H9 (cell line): ENCODE measurements around the gene MILR1. TPM values are rescaled to one million over a fixed set of nuclear protein-coding genes. Genes with fewer than 3 reads are reported as not detected.

Experiments
- DNase-seq: peaks from one replicate; pipeline ENCODE4 v3.0.0-alpha.2; 2017
- H2AFZ ChIP-seq: one replicate; pipeline ENCODE4 v1.6.1; 2013; ENCODE audit warnings: mild to moderate bottlenecking, low read length, control low read depth, moderate library complexity
- H2AK5ac ChIP-seq: 2 replicates; pipeline ENCODE4 v1.6.1; 2013; ENCODE audit warnings: low read length, control low read depth, mixed read lengths; ENCODE audit not compliant: insufficient read length
- H2BK120ac ChIP-seq: one replicate; pipeline ENCODE4 v1.6.1; 2013; ENCODE audit warnings: low read depth, mild to moderate bottlenecking, low read length, control low read depth, inconsistent platforms; ENCODE audit not compliant: poor library complexity, severe bottlenecking
- H2BK12ac ChIP-seq: 2 replicates; pipeline ENCODE4 v1.6.1; 2013; ENCODE audit warnings: low read length, control low read depth, mixed read lengths, low read depth; ENCODE audit not compliant: insufficient read length
- H2BK15ac ChIP-seq: 2 replicates; pipeline ENCODE4 v1.6.1; 2013; ENCODE audit warnings: low read depth, low read length, control low read depth
- H2BK20ac ChIP-seq: one replicate; pipeline ENCODE4 v1.6.1; 2013; ENCODE audit warnings: low read depth, mild to moderate bottlenecking, low read length, control low read depth, inconsistent platforms; ENCODE audit not compliant: poor library complexity, severe bottlenecking
- H2BK5ac ChIP-seq: 2 replicates; pipeline ENCODE4 v1.6.1; 2013; ENCODE audit warnings: low read length, control low read depth, mixed read lengths; ENCODE audit not compliant: insufficient read length
- H3K14ac ChIP-seq: 2 replicates; pipeline ENCODE4 v1.6.1; 2013; ENCODE audit warnings: low read length, control low read depth; ENCODE audit not compliant: insufficient read depth
- H3K18ac ChIP-seq: 2 replicates; pipeline ENCODE4 v1.6.1; 2013; ENCODE audit warnings: low read depth, mild to moderate bottlenecking, mixed read lengths, low read length, control low read depth; ENCODE audit not compliant: insufficient read length
- H3K23ac ChIP-seq: 2 replicates; pipeline ENCODE4 v1.6.1; 2013; ENCODE audit warnings: low read length, control low read depth, mixed read lengths, low read depth; ENCODE audit not compliant: insufficient read length
- H3K23me2 ChIP-seq: 2 replicates; pipeline ENCODE4 v1.6.1; 2013; ENCODE audit warnings: low read depth, mild to moderate bottlenecking, mixed read lengths, low read length, control low read depth; ENCODE audit not compliant: insufficient read length, poor library complexity, severe bottlenecking
- H3K27ac ChIP-seq: 2 replicates; pipeline ENCODE4 v1.5.1; 2013; ENCODE audit warnings: low read length, control low read depth, mixed read lengths, low read depth; ENCODE audit not compliant: insufficient read length
- H3K27me3 ChIP-seq: 2 replicates; pipeline ENCODE4 v1.6.1; 2013; ENCODE audit warnings: low read length, control low read depth, inconsistent platforms; ENCODE audit not compliant: insufficient read depth
- H3K4ac ChIP-seq: 2 replicates; pipeline ENCODE4 v1.6.1; 2013; ENCODE audit warnings: low read depth, mild to moderate bottlenecking, control low read depth, inconsistent platforms, low read length, moderate library complexity
- H3K4me1 ChIP-seq: 2 replicates; pipeline ENCODE4 v1.6.1; 2013; ENCODE audit warnings: low read length, control low read depth, inconsistent platforms; ENCODE audit not compliant: insufficient read depth
- H3K4me2 ChIP-seq: 2 replicates; pipeline ENCODE4 v1.6.1; 2013; ENCODE audit warnings: low read length, control low read depth, mixed read lengths; ENCODE audit not compliant: insufficient read length, insufficient read depth
- H3K56ac ChIP-seq: 2 replicates; pipeline ENCODE4 v1.6.1; 2013; ENCODE audit warnings: low read depth, mild to moderate bottlenecking, mixed read lengths, low read length, control low read depth; ENCODE audit not compliant: insufficient read length
- H3K79me1 ChIP-seq: 2 replicates; pipeline ENCODE4 v1.6.1; 2013; ENCODE audit warnings: low read depth, mild to moderate bottlenecking, moderate library complexity, low read length, control low read depth, inconsistent platforms; ENCODE audit not compliant: insufficient read depth, poor library complexity, severe bottlenecking
- H3K79me2 ChIP-seq: 2 replicates; pipeline ENCODE4 v1.6.1; 2013; ENCODE audit warnings: low read length, control low read depth, inconsistent platforms; ENCODE audit not compliant: insufficient read depth
- H3K9ac ChIP-seq: 2 replicates; pipeline ENCODE4 v1.6.1; 2013; ENCODE audit warnings: low read length, control low read depth, mixed read lengths; ENCODE audit not compliant: insufficient read length; ENCODE audit errors: extremely low read depth
- H3K9me3 ChIP-seq: one replicate; pipeline ENCODE4 v1.6.1; 2013; ENCODE audit warnings: low read depth, low read length, inconsistent platforms; ENCODE audit not compliant: control insufficient read depth
- H3T11ph ChIP-seq: one replicate; pipeline ENCODE4 v1.6.1; 2013; ENCODE audit warnings: mild to moderate bottlenecking, low read length, control low read depth, inconsistent platforms
- H4K20me1 ChIP-seq: one replicate; pipeline ENCODE4 v1.6.1; 2013; ENCODE audit not compliant: control insufficient read depth, insufficient read length, insufficient read depth
- H4K5ac ChIP-seq: 2 replicates; pipeline ENCODE4 v1.6.1; 2013; ENCODE audit warnings: low read depth, mild to moderate bottlenecking, mixed read lengths, low read length, control low read depth; ENCODE audit not compliant: insufficient read length
- H4K8ac ChIP-seq: replicated peaks from 2 replicates; pipeline ENCODE4 v1.6.1; 2013; ENCODE audit warnings: low read length, control low read depth, mixed read lengths, low read depth; ENCODE audit not compliant: insufficient read length
- H4K91ac ChIP-seq: 2 replicates; pipeline ENCODE4 v1.6.1; 2013; ENCODE audit warnings: low read depth, mild to moderate bottlenecking, moderate library complexity, mixed read lengths, low read length, control low read depth; ENCODE audit not compliant: insufficient read length
- H3K27ac Mint-ChIP-seq, 3 experiments: 2 replicates in 2 of 3; 3 replicates in 1 of 3; pipeline ENCODE4 v1.8.0; 2020 to 2021; ENCODE audit warnings: mixed read lengths in 3 of 3, mild to moderate bottlenecking in 1 of 3, moderate library complexity in 1 of 3
- H3K27me3 Mint-ChIP-seq: 2 replicates; pipeline ENCODE4 v1.8.0; 2021; ENCODE audit warnings: low read depth, mild to moderate bottlenecking, moderate library complexity, mixed read lengths
- H3K36me3 Mint-ChIP-seq, 3 experiments: 2 replicates in 2 of 3; 3 replicates in 1 of 3; pipeline ENCODE4 v1.8.0; 2020 to 2021; ENCODE audit warnings: low read depth in 3 of 3, mixed read lengths in 3 of 3; ENCODE audit not compliant: insufficient read depth in 1 of 3
- H3K4me1 Mint-ChIP-seq, 2 experiments: 2 replicates each; pipeline ENCODE4 v1.8.0; 2020; ENCODE audit warnings: mixed read lengths in 2 of 2
- H3K4me3 Mint-ChIP-seq, 2 experiments: 2 replicates in 1 of 2; 3 replicates in 1 of 2; pipeline ENCODE4 v1.8.0; 2020 to 2021; ENCODE audit warnings: mild to moderate bottlenecking in 2 of 2, mixed read lengths in 2 of 2, moderate library complexity in 1 of 2
- H3K9me3 Mint-ChIP-seq, 2 experiments: 2 replicates in 1 of 2; 3 replicates in 1 of 2; pipeline ENCODE4 v1.8.0; 2020; ENCODE audit warnings: mild to moderate bottlenecking in 2 of 2, mixed read lengths in 2 of 2, moderate library complexity in 1 of 2
- WGBS: extraction: QIAGEN DNeasy Blood & Tissue Kit; methylation state at CpG from one replicate; pipeline ENCODE4 v1.1.7; 2013; ENCODE audit warnings: missing lambda C conversion rate, low lambda C conversion rate, mixed read lengths; ENCODE audit not compliant: insufficient read length; ENCODE audit errors: extremely low coverage; 5-methylcytosine and 5-hydroxymethylcytosine counted together
- total RNA-seq: library from RNA; stranded (reverse); gene quantifications from 2 replicates; pipeline ENCODE4 v1.2.1, GENCODE V29; 2021
- TF ChIP-seq, protein P1 (sequence below): fragments of 200-600 bp; sonication (generic); conservative IDR thresholded peaks from 3 replicates; pipeline ENCODE4 v1.8.0; 2021; ENCODE audit warnings: antibody characterized with exemption, mild to moderate bottlenecking

Gene MILR1
- total RNA-seq, 1 experiment from 2014 or later: not detected

DNA sequence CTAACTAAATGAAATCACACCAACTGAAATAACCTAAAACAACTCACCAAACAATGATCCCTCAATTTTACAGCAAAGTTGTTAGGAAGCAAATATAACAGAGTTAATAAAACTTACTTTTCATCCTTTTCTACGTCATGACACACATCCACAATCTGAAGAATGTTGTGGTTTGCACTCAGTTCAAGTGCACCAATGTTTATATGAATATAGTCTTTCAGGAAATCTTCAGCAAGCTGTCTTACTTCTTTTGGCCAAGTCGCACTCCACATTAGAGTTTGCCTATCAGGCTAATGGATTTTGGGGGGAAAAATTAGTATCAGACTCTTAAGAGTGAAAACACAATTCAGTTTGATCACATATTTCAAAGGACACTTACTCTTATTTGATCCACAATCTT is 53.9 kb downstream of the MILR1 start:
- H3K18ac ChIP-seq: no peak overlapping the region
- H3T11ph ChIP-seq: no peak overlapping the region
- Mint-ChIP-seq H3K4me1 (peaks cover 49 to 62% of the 10 kb centered on the region in 2 experiments), H3K27me3 (peaks cover 10% of the 10 kb centered on the region; the same call in 1 of the 2 replicates), H3K27ac (peak overlapping the region in 2 of 3 experiments; percentile 34 to 82; a peak in 2 of 7 replicates), H3K4me3 (peak overlapping the region in 1 of 2 experiments; percentile 68; a peak in 3 of 5 replicates), H3K9me3 (peaks cover 3 to 4% of the 10 kb centered on the region in 2 experiments; a peak in 3 of 5 replicates), H3K36me3 (peaks cover 64 to 81% (median 79%) of the 10 kb centered on the region in 3 experiments)
- no peak overlapping the region for H2BK12ac ChIP-seq
- H3K9me3 ChIP-seq: no peaks in the 10 kb centered on the region
- TF ChIP-seq, protein P1, sequence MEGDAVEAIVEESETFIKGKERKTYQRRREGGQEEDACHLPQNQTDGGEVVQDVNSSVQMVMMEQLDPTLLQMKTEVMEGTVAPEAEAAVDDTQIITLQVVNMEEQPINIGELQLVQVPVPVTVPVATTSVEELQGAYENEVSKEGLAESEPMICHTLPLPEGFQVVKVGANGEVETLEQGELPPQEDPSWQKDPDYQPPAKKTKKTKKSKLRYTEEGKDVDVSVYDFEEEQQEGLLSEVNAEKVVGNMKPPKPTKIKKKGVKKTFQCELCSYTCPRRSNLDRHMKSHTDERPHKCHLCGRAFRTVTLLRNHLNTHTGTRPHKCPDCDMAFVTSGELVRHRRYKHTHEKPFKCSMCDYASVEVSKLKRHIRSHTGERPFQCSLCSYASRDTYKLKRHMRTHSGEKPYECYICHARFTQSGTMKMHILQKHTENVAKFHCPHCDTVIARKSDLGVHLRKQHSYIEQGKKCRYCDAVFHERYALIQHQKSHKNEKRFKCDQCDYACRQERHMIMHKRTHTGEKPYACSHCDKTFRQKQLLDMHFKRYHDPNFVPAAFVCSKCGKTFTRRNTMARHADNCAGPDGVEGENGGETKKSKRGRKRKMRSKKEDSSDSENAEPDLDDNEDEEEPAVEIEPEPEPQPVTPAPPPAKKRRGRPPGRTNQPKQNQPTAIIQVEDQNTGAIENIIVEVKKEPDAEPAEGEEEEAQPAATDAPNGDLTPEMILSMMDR: no peak
- no peak overlapping the region for H3K4ac ChIP-seq
- H2AFZ ChIP-seq: no peak overlapping the region
- no peaks in the 10 kb centered on the region for H3K4me1 ChIP-seq
- H3K27ac ChIP-seq: no peak overlapping the region
- H4K8ac ChIP-seq: no peak overlapping the region
- H2BK20ac ChIP-seq: no peak overlapping the region
- no peak overlapping the region for H4K5ac ChIP-seq
- H3K56ac ChIP-seq: no peak overlapping the region
- peaks cover 6% of the 10 kb centered on the region for H3K23me2 ChIP-seq
- H2BK15ac ChIP-seq: no peak overlapping the region
- no peak overlapping the region for H2BK5ac ChIP-seq
- WGBS: no CpG with 5 or more reads among the region's 2 CpGs
- no peaks in the 10 kb centered on the region for H4K20me1 ChIP-seq
- H3K27me3 ChIP-seq: no peaks in the 10 kb centered on the region
- no peak overlapping the region for H3K14ac ChIP-seq
- no peak overlapping the region for H3K4me2 ChIP-seq
- no peak overlapping the region for H2BK120ac ChIP-seq
- DNase-seq: no peak
- no peak overlapping the region for H3K9ac ChIP-seq
- H4K91ac ChIP-seq: no peak overlapping the region
- H3K79me2 ChIP-seq: peaks cover 20% of the 10 kb centered on the region
- H2AK5ac ChIP-seq: no peak overlapping the region
- no peak overlapping the region for H3K23ac ChIP-seq
- H3K79me1 ChIP-seq: peaks cover 4% of the 10 kb centered on the region
